Stimulated activated CD4-positive, alpha-beta T cell treated with anti-CD3 and anti-CD28 coated beads, TNF-alpha, amount 100 ng/mL, for 1 hour (primary cell): ENCODE data around the gene C12orf42.
"Not testable (repeated sequence)": the region's sequence is repeated elsewhere in the genome, so short reads cannot be mapped to it uniquely, and the experiment has no call there.

Experiments used
- DNase-seq, 3 donors: peaks; one replicate each; pipeline ENCODE4 v3.0.0-alpha.2; 2020; ENCODE audit warnings: low read depth in 3 of 3, low spot score in 1 of 3

The C12orf42 gene

DNA sequence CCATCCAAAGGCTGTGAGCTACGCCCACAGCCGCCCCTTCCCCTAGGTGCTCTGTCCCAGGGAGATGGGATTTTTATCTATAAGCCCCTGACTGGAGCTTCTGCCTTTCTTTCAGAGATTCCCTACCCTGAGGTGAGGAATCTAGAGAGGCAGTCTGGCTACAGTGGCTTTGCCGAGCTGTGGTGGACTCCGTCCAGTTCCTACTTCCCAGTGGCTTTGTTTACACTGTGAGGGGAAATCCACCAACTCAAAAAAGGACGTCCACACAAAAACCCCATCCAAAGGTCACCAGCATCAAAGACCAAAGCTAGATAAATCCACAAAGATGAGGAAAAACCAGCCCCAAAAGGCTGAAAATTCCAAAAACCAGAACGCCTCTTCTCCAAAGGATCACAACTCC is 70.1 kb downstream of the C12orf42 start:
- DNase-seq: not testable (repeated sequence)

DNA sequence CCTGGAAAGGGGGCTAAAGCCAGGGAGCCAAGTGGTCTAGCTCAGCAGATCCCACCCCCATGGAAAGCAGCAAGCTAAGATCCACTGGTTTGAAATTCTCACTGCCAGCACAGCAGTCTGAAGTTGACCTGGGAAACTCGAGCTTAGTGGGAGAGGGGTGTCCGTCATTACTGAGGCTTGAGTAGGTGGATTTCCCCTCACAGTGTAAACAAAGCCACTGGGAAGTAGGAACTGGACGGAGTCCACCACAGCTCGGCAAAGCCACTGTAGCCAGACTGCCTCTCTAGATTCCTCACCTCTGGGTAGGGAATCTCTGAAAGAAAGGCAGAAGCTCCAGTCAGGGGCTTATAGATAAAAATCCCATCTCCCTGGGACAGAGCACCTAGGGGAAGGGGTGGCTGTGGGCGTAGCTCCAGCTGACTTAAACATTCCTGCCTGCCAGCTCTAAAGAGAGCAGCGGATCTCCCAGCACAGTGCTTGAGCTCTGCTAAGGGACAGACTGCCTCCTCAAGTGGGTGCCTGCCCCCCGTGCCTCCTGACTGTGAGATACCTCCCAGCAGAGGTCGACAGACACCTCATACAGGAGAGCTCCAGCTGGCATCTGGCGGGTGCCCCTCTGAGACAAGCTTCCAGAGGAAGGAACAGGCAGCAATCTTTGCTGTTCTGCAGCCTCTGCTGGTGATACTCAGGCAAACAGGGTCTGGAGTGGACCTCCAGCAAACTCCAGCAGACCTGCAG is 70.8 kb downstream of the C12orf42 start:
- DNase-seq: not testable (repeated sequence)

DNA sequence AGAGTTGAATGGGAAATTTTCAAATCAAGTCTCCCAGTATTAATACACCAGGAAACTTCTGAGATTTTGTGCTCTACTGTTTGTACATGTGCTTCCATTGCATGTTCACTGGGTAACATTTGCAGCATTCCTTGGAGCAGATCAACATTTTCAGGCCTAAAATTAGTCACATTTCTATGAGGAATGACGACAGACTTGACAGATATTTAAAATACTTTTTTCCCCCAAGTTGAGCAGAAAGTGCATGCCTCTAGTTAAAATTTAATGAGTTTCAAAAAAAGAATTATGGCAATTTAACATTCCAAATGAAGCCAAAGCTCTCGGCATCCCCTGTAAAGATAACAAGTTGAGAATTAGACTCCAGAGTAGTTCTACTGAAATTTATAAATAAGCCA is 72.3 kb downstream of the C12orf42 start:
- DNase-seq: no peak

DNA sequence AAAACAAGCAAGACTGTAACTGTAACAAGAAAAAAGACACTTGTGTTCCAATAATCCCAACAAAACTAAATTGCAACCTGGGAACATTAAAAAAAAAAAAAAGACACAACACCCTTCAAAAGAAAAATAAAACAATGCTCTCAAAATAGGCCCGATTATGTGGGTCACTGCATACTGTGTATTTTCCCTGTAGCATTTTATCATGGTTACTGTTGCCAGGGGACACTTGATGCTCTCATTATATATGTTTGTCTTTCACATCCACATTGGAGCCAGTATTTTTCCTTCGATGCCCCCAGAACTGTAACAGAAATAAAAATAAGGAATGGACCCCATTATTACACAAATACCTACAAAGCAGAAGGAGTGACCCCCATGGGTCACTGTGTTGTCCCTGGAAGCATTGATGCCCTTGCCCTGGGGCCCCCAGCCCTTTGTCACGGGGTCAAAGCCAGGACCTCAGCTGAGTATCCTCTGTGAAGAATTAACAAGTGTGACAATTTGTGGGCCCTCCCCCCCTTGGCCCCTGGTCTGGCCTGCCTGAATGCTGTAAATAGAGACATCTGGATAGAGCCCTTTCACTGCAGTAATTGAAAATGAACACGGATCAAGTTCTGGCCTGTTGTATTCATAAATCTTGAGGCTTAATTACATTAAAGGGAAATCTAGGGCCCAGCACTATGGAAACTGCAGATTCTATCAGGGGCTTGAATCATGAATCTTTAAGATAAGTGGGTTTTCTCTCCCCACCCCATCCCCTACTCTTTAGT is 72.8 kb downstream of the C12orf42 start:
- no peak for DNase-seq

DNA sequence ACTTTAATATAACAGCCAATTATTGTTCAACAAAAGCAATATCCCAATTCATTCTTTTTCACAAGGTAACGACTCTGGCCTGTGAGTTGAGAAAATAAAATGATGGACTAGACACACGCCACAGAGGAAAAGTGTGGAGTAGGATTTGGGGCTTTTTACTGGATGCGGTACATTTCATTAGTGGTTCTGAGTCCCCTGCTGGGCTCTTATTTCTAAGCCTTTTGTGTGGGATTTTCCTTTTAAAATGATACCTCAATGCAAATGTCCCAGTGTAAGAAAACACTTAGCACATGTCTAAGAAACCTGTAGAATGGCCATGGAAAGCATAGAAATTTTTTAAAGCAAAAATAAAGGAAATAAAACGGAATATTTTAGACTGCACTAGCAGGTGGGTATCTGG is 73.4 kb downstream of the C12orf42 start:
- no peak for DNase-seq

DNA sequence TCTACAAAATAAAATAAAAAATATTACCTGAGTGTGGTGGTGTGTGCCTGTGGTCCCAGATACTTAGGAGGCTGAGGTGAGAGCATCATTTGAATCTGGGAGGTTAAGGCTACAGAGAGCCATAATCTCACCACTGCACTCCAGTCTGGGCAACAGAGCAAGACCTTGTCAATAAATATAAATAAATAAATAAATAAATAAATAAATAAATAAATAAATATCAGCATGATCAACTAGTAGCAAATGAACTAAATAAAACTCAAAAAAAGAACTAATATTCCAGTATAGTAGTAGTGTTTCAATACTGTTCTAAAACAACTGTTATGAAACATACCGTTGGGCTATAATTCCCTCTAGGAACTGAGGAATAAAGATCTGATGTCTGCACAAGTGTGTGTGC is 74.4 kb downstream of the C12orf42 start:
- no peak for DNase-seq

DNA sequence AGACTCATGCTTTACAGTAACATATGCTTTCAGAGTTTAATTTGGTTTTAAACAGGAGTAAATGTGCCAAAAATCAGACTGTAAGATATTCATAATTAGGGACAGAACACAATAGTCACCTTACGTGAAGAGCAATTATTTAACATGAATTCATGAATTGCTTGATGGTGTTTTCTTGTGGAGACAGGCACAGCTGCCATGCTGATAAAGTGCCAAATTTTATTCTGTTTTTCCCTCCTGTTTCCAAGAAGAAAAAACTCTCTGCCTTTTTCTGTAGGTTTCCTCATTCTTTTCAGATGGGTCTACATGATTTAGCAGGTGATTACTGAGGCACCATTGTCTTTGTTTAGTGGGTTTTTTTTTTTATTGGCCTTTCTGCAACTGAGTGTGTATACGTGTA is 80.1 kb downstream of the C12orf42 start:
- no peak for DNase-seq

DNA sequence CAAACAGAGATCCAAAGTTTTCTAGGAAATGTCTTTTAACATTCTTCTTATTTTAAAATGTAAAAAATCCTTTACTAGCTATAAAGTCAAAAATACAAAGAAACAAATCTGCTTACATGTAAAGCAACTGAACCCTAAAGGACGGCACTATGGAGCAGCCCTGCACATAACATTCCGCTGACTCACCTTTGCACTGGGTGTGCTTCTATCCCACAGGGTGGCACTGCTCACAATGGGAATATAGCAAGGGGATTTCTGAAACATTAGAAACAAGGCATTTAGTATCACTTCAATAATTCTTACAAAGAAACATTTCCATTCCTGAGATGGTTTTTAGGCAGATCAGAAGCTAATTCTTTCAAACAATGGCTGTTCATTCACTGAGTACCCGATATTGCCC is 94.3 kb downstream of the C12orf42 start:
- no peak for DNase-seq

DNA sequence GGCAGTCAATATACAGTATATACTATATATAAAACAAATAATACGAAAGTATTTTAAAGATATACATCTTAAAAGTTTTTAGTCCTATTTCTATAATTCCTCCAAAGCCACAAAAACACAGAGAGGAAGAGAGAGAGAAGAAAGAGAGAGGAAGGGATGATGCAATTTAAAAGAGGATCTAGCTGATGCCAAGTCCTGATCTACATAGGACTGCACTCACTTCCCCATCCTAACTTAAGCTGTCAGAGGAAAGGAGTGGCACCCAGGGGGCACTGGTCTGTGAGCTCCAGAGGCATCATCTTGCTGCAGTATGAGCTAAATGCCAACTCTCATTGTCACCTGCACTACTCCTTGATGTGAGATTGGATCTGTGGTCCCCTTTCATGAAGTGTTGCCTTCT is 95.8 kb downstream of the C12orf42 start:
- DNase-seq: no peak

DNA sequence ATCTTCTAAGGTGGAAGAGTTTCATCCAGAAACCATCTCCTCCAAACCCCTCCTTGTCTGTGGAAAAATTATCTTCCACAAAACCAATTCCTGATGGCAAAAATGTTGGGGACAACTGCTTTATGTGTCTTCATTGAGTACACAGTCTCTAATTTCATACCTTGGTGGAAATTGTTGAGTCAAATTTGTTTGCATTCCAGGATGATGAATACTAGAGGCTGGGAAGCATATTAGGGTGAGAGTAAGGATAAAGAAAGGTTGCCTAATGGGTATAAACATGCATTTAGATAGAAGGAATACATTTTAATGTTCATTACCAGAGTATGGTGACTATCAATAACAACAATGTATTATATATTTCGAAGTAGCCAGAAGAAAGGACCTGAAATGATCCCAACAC is 98.2 kb downstream of the C12orf42 start:
- DNase-seq: no peak

DNA sequence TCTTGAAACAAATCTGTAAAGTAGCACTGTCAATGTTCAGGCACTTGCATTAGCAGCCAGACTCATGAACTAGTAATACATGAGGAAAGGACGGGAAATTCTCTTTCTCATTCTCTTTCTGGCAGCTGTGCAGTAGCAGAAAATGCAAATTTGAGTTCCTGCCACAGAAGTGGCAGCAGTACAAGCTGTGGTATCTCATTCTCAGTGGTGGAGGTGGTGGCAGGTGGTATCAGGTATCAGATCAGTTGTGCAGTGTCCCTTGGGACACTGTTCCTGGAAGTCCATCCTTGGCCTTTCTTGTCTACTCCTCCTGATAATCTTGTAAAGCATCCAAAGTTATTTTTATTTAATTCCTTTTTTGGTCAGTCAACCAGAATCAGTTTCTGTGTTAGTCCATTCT is 103.0 kb downstream of the C12orf42 start:
- DNase-seq: no peak

DNA sequence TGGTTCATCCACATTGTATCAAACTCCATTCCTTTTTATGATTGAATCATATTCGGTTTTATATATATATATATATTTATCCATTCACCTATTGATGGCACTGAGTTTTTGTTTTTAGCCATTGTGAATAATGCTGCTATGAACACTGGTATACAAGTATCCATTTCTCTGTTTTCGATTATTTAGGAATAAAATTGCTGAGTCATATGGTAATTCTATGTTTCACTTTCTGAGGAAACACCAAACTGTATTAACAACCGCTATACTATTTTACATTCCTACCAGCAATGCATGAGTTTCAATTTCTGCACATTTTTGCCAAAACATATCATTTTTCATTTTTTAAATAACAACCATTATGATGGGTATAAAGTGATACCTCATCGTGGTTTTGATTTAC is 104.7 kb downstream of the C12orf42 start:
- no peak for DNase-seq

DNA sequence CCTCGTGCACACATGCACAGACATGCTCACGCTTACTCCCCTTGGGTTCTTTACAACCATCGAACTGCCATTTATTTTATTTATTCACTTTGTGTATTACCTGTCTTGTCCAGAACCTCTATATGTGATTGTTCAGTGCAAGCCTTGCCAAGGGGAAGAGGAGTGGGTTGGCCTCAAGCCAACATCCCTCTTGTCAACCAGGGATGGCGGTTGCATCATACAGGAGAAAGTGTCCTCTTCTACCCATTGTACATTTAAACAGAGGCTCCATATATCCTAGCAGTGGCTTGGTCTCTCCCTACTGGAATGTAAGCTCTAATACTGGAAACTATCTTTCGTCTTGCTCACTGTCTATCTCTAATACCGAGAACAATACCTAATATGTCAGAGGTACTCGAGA is 108.4 kb downstream of the C12orf42 start:
- no peak for DNase-seq

DNA sequence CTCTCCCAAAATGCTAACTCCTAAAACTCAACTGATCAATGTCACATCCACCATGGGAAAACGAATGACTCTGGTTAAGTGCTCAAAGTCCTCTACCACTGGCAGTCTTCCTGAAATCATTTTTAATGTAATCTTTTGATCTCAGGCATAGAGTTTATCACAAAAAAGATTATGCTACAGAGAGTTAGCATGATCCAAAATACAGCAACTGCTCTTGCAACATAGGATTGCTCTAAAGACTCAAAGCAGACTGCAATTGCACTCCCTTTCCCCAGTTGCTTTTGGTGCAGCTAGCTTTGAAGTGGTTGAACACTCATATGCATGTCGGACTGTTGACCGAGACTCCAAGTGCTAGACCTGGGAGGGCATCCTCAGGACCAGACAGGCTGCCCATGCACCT is 109.3 kb downstream of the C12orf42 start:
- DNase-seq: no peak

DNA sequence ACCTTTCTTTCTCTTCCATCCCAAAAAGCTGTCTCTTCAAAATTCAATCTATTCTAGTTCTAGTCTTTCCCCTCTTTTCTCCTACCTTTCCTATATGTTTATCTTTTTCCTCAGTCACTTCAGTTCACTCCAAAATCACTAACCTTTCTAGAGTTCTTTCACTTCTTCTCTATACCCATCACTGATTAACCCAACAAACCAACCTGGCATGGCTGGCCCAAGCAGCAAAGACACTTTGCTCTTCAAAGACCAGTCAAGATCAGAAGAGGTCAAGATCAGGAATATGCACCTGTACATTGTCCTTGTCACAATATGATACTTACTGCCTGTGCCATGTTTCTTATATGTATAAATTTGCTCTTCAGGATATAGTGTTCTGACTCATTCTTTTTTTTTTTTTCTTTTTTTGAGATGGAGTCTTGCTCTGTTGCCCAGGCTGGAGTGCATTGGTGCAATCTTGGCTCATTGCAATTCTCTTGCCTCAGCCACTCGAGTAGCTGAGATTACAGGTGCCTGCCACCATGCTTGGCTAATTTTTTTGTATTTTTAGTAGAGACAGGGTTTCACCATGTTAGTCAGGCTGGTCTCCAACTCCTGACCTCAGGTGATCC is 112.9 kb downstream of the C12orf42 start:
- DNase-seq: no peak

DNA sequence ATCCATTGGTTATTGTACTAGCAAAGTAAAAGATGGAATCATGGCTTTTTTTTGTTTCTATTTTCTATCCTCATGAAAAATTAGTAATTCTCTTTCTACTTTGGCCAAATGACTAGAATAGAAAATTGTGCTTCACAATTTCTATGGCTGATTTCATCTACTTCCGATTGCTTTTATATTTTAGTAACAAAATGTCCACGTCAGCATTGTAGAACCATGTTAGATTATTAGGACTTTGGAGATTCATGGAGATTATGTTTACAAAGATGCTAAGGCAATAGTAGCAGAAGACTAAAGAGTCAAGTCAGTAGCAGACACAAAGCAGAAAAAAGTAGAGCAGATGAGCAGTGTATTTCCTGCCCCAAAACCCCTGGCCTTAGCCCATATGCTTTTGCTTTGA is 113.6 kb downstream of the C12orf42 start:
- no peak for DNase-seq

DNA sequence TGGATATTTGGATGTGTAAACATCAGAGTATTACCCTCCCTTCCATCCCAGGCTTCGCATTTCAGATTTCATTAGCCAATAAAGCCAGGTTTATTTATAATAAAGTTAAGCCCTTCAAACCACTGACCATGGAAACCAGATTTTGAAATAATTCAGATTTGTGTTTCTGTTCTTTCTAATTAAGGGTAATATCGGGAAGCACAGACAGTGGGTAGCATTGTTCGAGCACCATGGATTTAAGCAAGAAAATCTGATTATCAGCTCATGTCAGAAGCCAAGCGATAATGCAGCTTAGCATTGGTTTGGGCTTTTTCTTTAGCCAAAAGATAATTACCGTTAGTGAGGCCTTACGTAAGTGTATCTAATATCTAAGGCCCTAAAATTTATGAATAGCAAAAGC is 116.1 kb downstream of the C12orf42 start:
- DNase-seq: no peak

DNA sequence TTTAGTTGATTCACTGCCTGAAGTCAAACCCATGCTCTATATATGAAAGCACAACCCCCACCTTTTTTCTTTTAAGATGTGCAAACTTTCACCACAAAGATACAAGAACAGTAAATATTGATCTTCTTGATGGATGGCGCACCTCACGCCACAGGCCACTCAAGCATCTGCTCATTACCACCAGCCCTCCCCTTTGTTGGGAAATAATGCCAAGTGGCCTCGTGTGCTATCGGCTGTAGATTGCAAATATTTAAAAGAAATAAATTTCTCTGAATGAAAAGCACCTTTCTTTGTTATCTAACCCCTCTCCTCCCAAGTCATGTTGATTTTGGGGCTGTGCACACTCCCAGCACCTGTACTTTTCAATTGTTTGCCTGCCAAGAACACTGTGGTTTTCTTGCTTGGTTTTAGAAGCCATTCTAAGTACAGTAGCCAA is 122.7 kb downstream of the C12orf42 start:
- no peak for DNase-seq

DNA sequence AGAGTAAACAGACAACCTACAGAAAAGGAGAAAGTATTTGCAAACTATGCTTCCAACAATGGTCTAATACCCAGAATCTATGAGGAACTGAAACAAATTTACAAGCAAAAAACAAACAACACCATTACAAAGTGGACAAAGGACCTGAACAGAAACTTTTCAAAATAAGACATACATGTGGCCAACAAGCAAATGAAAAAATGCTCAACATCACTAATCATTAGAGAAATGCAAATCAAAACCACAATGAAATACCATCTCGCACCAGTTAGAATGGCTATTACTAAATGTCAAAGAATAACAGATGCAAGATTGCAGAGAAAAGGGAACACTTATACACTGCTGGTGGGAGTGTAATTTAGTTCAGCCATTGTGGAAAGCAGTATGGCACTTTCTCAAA is 125.8 kb downstream of the C12orf42 start:
- no peak for DNase-seq

DNA sequence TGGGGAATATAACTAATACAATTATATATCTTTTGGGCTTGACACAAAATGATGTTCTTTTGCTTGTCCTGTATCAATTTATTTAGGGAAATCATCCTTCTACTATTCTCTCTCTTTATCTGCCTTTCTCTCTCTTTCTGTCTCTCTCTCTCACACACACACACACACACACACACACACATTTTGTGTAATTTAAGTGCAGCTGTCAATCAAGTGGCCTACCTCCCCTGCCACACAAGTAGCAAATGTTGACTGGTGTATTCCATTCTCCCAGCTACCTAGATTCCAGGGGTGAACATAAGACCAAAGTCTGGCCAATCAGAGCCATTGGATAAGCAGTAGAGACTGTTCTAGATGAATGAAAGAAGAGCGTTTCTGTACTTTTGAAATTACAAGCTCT is 127.6 kb downstream of the C12orf42 start:
- no peak for DNase-seq

DNA sequence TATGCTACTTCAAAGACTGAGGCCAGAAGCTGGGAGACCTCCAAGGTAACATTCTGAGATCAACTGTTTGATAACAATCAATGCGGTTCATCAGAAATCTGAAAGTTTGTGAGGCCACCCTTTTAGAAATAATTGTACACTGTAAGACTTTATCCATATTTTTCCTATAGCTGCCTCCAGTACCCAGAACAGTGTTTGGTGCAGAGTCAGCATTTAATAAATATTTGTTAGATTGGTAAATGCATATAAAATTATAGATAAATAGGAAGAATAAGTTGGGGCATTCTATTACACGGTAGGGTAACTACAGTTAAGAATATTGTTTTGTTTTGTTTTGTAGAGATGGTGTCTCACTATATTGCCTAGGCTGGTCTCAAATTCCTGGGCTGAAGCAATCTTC is 141.4 kb downstream of the C12orf42 start:
- no peak for DNase-seq

DNA sequence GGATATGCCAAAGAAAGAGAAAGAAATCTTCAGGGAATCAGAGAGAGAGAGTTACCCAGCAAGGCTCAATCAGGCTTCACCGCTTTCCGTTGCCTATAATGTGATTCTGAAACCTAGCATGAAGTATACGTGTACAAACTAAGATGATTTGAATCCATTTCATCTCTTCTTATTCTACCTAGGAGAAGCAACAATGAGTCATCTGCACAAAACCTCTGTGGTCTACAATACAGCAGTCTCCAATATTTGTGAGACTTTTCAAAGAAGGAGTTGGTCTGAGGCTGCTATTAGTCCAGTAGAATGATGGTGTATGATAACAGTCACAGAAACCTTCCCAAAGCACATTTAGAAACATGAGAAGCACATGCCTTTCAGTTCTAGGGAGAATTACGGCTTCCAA is 141.9 kb downstream of the C12orf42 start:
- DNase-seq: no peak
